ENCODE results near the gene MOCS1.

MOCS1 gene

GRCh38 chr6:39867592-39867991 is 66.7 kb downstream of the MOCS1 start:
- DNase-seq, result no peak

GRCh38 chr6:39865011-39865888 is 69.0 kb downstream of the MOCS1 start:
- no peak for DNase-seq

- DNase-seq, result no peak
These were observed 72.6 kb downstream of the MOCS1 start for GRCh38 chr6:39861663-39862062.

- no peak for DNase-seq
These were observed 75.2 kb downstream of the MOCS1 start for GRCh38 chr6:39859025-39859424.

- DNase-seq, result no peak
These were observed 78.8 kb downstream of the MOCS1 start for GRCh38 chr6:39855356-39855995.
